HL-60 (cell line): ENCODE results near the gene ABCG4.
"Not testable (repeated sequence)": the region's sequence is repeated elsewhere in the genome, so short reads cannot be mapped to it uniquely, and the experiment has no call there.

Experiments used
- DNase-seq, 2 experiments: peaks; one replicate each; pipeline ENCODE4 v3.0.0-alpha.2; 2010 to 2020; ENCODE audit warnings: low read depth in 1 of 2, low spot score in 1 of 2
- H3K27ac ChIP-seq: fragments of 250-450 bp; sonication (Bioruptor Pico); replicated peaks from 2 replicates; pipeline ENCODE4 v1.5.1; 2020; ENCODE audit warnings: mild to moderate bottlenecking, moderate library complexity
- H3K27me3 ChIP-seq: fragments of 250-450 bp; sonication (Bioruptor Pico); 2 replicates; pipeline ENCODE4 v1.5.1; 2021; ENCODE audit warnings: mild to moderate bottlenecking, moderate library complexity; ENCODE audit not compliant: insufficient read depth, poor library complexity, severe bottlenecking
- H3K4me3 ChIP-seq: replicated peaks from 2 replicates; pipeline ENCODE4 v1.5.1; 2011; ENCODE audit warnings: mild to moderate bottlenecking, control low read depth, low read length; ENCODE audit not compliant: insufficient read depth
- GABPA ChIP-seq: IDR thresholded peaks from 2 replicates; pipeline ENCODE4 v1.6.1; 2012; ENCODE audit warnings: low read depth
- POLR2AphosphoS5 ChIP-seq: IDR thresholded peaks from 2 replicates; pipeline ENCODE4 v1.6.1; 2012; ENCODE audit warnings: low read depth
- SPI1 ChIP-seq: IDR thresholded peaks from 2 replicates; pipeline ENCODE4 v1.6.1; 2012; ENCODE audit warnings: low read depth, mild to moderate bottlenecking, borderline replicate concordance
- TF ChIP-seq, protein P1 (sequence below): IDR thresholded peaks from one replicate; pipeline ENCODE4 v1.5.1; 2011; ENCODE audit warnings: low read length, control low read depth, inconsistent platforms; ENCODE audit not compliant: insufficient read depth
- TF ChIP-seq, protein P2 (sequence below): IDR thresholded peaks from 2 replicates; pipeline ENCODE4 v1.6.1; 2012; ENCODE audit warnings: low read depth; ENCODE audit not compliant: insufficient replicate concordance

The ABCG4 gene

DNA sequence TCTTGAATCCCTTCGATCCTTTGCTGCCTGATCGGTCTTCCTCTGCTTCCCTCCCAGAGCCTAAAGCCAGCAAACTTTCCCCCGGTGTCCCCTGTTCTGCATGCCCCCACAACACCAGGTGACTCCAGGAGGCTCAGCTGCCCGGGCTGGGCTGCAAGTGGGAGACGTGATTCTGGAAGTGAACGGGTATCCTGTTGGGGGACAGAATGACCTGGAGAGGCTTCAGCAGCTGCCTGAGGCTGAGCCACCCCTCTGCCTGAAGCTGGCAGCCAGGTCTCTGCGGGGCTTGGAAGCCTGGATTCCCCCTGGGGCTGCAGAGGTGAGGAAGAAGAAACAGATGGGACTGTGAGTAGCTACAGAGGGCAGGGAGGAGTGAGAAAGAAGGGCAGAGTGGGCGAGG, 40.0 kb downstream of the ABCG4 start:
- Histone ChIP-seq H3K4me3 (no peak overlapping the region), H3K27me3 (no peaks in the 10 kb centered on the region), H3K27ac (no peak overlapping the region)
- TF ChIP-seq, protein P1, sequence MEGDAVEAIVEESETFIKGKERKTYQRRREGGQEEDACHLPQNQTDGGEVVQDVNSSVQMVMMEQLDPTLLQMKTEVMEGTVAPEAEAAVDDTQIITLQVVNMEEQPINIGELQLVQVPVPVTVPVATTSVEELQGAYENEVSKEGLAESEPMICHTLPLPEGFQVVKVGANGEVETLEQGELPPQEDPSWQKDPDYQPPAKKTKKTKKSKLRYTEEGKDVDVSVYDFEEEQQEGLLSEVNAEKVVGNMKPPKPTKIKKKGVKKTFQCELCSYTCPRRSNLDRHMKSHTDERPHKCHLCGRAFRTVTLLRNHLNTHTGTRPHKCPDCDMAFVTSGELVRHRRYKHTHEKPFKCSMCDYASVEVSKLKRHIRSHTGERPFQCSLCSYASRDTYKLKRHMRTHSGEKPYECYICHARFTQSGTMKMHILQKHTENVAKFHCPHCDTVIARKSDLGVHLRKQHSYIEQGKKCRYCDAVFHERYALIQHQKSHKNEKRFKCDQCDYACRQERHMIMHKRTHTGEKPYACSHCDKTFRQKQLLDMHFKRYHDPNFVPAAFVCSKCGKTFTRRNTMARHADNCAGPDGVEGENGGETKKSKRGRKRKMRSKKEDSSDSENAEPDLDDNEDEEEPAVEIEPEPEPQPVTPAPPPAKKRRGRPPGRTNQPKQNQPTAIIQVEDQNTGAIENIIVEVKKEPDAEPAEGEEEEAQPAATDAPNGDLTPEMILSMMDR = no peak
- TF ChIP-seq POLR2AphosphoS5 = no peak
- no peak for TF ChIP-seq GABPA
- TF ChIP-seq, protein P2, sequence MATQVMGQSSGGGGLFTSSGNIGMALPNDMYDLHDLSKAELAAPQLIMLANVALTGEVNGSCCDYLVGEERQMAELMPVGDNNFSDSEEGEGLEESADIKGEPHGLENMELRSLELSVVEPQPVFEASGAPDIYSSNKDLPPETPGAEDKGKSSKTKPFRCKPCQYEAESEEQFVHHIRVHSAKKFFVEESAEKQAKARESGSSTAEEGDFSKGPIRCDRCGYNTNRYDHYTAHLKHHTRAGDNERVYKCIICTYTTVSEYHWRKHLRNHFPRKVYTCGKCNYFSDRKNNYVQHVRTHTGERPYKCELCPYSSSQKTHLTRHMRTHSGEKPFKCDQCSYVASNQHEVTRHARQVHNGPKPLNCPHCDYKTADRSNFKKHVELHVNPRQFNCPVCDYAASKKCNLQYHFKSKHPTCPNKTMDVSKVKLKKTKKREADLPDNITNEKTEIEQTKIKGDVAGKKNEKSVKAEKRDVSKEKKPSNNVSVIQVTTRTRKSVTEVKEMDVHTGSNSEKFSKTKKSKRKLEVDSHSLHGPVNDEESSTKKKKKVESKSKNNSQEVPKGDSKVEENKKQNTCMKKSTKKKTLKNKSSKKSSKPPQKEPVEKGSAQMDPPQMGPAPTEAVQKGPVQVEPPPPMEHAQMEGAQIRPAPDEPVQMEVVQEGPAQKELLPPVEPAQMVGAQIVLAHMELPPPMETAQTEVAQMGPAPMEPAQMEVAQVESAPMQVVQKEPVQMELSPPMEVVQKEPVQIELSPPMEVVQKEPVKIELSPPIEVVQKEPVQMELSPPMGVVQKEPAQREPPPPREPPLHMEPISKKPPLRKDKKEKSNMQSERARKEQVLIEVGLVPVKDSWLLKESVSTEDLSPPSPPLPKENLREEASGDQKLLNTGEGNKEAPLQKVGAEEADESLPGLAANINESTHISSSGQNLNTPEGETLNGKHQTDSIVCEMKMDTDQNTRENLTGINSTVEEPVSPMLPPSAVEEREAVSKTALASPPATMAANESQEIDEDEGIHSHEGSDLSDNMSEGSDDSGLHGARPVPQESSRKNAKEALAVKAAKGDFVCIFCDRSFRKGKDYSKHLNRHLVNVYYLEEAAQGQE = no peak
- no peak for TF ChIP-seq SPI1
- no peak for DNase-seq

DNA sequence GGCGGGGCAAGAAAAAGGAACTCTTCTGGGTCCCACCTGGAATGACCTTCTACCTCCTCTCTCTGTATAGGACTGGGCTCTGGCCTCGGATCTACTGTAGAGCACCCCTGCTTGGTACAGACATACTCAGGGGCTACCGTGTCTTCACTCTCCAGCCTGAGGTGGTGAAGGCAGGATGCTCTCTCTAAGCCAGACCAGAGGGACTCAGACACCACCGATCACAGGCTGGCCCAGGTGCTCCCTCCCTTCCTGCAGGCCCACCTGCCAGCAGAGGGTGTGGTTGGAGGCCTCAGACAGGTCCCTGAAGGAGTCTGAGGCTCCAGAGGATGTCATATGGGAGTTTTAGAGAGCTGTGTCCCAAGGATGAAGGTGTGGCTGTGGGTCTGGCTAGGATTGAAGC, 40.5 kb downstream of the ABCG4 start:
- Histone ChIP-seq H3K27me3 (no peaks in the 10 kb centered on the region), H3K4me3 (no peak overlapping the region), H3K27ac (no peak overlapping the region)
- TF ChIP-seq GABPA (no peak), SPI1 (no peak), POLR2AphosphoS5 (no peak)
- TF ChIP-seq, protein P1 = no peak
- TF ChIP-seq, protein P2 = no peak
- DNase-seq = no peak

DNA sequence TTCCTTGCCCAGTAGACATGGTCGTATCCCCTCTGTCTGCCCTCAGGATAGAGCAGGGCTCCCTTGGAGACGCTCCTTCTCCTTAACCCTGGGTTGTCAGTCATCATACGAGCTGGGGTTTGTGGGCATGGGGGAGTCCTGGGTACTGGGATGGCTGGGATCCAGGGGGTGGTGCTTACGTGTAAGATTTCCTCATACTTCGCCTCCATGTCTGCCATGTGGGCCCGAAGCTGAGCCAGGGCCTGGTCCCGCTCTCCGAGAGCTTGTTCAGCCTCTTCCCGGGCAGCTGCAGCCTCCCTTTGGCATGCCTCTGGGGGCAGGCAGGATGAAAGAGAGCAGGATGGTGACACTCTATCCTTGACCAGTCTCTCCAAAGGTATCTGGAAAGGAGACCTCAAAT, 41.7 kb downstream of the ABCG4 start:
- no peak overlapping the region for H3K27ac ChIP-seq
- no peaks in the 10 kb centered on the region for H3K27me3 ChIP-seq
- TF ChIP-seq GABPA (no peak), SPI1 (no peak), POLR2AphosphoS5 (no peak)
- TF ChIP-seq, protein P2 = no peak
- TF ChIP-seq, protein P1 = no peak
- DNase-seq = no peak
- no peak overlapping the region for H3K4me3 ChIP-seq

DNA sequence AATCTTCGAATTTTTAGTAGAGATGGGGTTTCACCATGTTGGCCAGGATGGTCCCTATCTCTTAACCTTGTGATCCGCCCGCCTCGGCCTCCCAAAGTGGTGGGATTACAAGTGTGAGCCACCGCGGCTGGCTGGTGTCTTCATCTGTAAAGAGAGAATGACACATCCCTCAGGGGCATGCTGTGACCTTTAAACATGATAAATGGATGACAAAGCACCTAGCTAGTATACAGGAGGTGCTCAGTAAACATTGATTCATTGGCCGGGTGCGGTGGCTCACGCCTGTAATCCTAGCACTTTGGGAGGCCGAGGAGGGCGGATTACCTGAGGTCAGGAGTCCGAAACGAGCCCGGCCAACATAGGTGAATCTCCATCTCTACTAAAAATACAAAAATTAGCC, 42.4 kb downstream of the ABCG4 start:
- not testable (repeated sequence) for H3K27me3 ChIP-seq, DNase-seq, H3K4me3 ChIP-seq, H3K27ac ChIP-seq
